GM21723 (cell line): Measurements from ENCODE around the gene ARHGAP5.

Source experiments
- ATAC-seq: cut with Tn5 transposase; IDR thresholded peaks from one replicate; pipeline ENCODE4 v1.9.1; 2021; ENCODE audit warnings: mild to moderate bottlenecking, moderate library complexity; ENCODE audit not compliant: unreplicated experiment

ARHGAP5 gene

DNA sequence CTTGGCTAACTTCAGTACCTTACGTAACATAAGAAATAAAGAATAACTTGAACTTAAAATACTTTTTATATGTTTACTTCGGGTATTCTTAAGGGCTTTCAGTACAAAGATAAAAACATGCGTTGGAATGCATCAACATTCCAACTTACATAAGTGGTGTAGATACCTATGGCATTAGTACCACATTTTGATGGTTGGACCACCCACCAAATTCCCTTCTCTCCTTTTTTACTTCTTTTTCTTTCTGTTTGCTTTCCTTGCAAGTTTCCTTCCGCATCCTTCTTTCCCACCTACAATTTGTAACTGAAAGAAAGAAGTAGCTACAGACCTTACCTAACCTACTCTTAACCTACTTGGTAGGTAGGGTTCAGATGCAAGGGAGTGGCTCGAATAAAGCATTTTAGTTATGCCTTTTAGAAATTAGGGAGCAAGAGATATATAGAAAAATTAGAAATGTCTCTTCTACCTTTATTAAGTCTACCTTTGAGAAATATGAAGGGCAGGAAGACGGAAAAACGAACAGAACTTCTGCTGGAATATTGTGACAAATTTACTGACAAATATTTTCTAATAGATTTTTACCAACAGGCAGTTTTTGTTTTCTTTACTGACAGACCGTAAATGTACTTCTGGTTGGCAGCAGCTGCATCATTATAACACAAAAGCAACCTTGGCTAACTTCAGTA is 2.1 kb upstream of the ARHGAP5 start:
- no peak for ATAC-seq

DNA sequence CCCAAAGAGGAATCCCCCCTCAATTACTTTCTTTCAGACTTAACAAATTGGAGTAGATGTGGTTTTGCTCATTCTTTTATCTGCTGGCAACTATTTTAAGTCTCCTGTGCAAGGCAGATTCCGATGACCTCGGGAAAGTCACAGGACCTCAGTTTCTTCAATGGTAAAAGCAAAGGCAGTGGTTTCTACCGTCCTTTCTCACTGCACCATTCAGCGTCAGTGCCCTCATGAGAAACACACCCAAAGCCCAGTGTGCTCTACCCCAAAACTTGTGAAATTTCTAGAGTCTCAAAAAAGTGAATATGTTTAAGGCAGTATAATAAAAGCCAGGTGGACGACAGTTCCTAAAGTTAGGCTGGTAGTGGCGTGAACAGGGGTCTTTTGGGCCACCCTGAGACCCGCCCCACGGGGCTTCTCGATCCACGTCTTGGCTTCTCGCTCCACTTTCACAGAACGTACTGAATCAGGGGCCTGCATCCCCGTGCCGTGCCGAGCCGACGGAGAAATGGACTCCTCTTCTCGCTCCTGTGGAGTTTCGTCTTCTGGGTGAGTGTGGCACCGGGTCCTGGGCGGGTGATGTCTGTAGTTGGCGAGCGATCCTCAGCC is 1.3 kb upstream of the ARHGAP5 start:
- peak; percentile 31 for ATAC-seq

DNA sequence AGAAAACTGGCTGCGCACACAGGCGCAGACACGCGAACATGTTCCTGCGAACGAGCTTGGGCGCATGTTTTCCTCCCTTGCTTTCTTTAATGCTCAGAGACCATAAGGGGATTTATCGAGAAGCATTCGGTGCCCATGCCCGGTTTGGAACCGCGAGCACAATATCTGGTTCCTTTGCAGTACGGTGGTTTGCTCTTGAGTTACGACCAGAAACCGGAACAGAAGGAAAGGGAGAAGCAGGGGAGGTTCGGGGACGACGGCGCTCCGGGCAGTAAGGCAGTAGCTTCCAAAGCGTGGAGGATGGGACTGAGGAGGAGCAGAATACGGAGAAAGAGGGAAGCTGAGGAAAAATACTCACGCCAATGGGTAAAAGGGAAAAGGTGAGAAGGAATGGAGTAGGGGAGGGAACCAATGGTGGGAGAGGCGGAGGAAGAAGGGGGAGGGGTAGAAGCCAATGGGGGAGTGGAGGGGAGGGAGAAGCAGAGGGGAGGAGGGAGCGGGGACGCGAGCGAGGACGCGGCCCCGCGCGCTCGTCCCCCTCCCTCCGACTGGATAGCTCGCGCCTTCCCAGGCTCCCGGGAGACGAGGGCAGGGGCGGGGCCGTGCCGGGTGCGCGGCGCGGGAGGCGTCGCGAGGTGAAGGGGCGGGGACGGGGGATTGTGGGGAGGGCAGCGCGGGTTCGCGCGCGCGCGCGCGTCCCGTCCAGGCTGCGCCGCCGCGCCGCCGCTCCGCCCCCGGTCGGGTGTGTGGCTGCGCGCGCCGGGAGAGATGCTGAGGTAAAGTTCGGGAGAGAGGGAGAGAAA is 625 bp upstream of the ARHGAP5 start:
- ATAC-seq = peak; percentile 52

- ATAC-seq = no peak
These were observed 1.1 kb downstream of the ARHGAP5 start for GRCh38 chr14:32078023-32078857.

DNA sequence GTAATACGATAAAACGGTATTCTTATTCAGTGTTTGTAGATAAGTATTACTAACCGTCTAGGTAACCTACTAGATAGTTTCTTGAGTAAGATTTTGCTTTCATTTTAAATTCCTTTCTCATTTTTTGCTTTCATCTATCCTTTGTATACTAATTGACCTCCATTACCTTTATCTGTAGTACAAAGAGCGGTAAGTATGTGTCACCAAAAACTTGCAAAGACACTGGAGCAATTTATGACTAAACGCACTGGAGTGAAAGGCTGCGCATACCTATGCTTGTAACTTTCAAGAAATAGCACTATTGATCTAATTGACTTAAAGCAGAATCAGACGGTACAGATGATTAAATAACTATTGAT is 1.7 kb downstream of the ARHGAP5 start:
- ATAC-seq = no peak

GRCh38 chr14:32079264-32079663 is 2.2 kb downstream of the ARHGAP5 start:
- ATAC-seq = no peak

DNA sequence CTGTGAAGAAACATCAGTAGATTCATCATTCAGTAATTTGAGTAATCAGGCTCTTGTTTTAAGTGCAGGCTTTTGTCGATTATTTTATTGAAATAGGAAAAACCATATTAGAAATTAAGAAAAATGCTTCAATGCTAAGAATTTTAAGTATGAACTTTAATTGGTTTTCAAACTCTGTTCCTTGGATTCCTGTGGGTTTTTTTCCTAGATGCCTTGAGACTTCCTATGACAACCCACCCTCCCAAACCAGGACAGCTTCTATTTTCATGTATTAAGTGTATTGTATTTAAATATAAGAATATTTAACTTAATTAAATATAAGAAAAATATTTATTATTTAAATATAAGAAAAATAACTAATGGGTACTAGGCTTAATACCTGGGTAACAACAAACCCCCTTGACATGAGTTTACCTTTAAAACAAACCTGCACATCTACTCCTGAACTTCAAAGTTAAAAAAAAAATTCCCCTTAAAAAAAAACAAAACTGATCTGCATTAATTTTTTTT is 3.0 kb downstream of the ARHGAP5 start:
- no peak for ATAC-seq

GRCh38 chr14:32081901-32082300 is 4.8 kb downstream of the ARHGAP5 start:
- ATAC-seq = no peak

DNA sequence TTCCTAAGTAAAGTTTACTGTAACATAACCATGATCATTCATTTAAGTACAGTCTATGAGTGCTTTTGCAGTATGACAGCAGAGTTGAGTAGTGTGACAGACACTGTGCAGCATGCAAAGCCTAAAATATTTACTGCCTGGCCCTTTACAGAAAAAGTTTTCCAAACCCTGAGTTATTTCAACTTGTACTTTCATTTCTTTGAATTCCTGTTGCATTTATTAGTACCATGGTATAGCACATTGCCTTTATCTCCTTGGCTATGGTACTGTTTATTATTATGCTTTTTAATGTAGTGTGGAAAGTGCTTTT is 6.2 kb downstream of the ARHGAP5 start:
- ATAC-seq = no peak

GRCh38 chr14:32083789-32084188 is 6.7 kb downstream of the ARHGAP5 start:
- no peak for ATAC-seq

DNA sequence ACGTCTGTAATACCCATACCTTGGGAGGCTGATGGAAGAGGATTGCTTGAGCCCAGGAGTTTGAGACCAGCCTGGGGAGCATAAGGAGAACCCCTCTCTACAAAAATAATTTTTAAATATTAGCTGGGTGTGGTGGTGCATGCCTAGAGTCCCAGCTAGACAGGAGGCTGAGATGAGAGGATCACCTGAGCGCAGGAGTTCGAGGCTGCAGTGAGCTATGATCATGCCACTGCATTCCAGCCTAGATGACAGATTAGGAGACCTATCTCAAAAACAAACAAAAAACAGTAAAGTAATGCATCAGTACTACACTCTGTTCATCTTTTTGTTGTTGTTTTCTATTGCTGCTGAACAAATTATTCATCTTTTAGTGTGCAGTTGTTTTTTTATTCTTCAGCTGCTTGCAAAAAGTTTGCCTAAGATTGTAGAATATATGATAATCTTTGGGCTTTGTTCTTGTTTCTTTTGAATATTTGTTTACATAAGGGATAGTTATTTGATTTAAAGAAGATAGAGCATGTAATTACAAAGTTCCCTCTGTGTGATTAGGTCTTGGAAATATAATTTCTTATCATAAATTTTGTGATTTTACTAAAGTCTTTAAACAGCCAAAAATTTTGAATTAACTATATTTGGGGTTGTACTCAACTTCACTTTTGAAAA is 8.2 kb downstream of the ARHGAP5 start:
- no peak for ATAC-seq

DNA sequence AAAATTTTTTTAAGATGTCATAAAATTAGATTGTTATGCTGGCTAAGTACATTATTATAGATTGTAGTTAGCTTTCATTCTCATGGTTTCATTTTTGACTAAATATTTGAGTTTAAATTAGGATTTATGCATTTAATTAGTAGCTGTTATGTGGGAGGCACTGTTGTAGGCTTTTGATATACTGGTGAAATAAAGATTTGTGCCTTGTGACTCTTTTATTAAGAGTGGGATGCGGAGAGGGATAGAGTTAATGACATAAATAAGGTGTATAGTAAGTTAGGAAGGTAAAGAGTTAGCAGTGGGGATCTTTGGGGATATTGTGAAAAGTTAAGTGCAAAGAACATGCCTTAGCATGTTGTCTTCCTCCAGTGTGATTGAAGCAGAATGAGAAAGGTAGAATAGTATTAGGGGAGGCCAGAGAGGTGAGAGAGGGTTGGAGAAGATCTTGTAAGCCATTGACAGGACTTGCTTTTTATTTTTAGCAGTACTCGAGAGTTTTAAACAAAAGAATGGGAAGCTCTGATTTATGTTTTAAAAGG is 8.8 kb downstream of the ARHGAP5 start:
- ATAC-seq = no peak

GRCh38 chr14:32087173-32087861 is 10.2 kb downstream of the ARHGAP5 start:
- no peak for ATAC-seq

- no peak for ATAC-seq
These were observed 10.8 kb downstream of the ARHGAP5 start for GRCh38 chr14:32087907-32088306.

GRCh38 chr14:32090686-32091085 is 13.6 kb downstream of the ARHGAP5 start:
- no peak for ATAC-seq

GRCh38 chr14:32099473-32099872 is 22.4 kb downstream of the ARHGAP5 start:
- ATAC-seq = no peak

GRCh38 chr14:32100175-32100574 is 23.1 kb downstream of the ARHGAP5 start:
- ATAC-seq = no peak

DNA sequence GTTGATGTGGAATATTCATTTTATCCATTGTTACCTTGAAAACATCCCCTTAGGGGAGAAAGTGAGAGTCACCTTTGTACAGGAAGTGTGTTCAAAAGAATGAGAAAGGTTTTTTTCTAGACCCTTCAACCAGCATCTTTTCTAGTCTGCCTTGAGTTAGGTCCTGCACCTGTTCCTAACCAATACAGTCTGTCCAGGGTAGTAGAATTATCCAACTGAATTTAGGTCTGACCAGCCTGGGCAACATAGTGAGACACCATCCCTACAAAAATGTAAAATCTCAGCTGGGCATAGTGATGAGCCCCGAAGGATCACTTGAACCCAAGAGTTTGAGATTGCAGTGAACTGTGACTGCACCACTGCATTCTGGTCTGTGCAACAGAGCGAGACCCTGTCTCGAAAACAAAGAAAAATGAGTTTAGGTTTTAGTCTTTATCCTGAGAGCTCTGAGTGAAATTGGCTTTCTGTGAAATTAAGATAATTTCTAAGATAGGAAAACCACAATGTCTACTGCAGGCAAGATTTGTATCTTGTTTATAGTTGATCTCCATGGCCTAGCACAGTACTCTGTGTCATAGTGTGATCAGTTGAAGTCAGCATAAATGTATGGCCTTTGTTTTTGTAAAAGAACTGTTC is 25.2 kb downstream of the ARHGAP5 start:
- peak; percentile 81 for ATAC-seq

GRCh38 chr14:32102968-32103367 is 25.9 kb downstream of the ARHGAP5 start:
- no peak for ATAC-seq
